Left ventricle myocardium inferior (tissue), 1 donor: ENCODE measurements around the gene EML6. TPM values are rescaled to one million over a fixed set of nuclear protein-coding genes. Genes with fewer than 3 reads are reported as not detected.
"Not testable (repeated sequence)": the region's sequence is repeated elsewhere in the genome, so short reads cannot be mapped to it uniquely, and the experiment has no call there.

Experiments
- DNase-seq: peaks from one replicate; pipeline ENCODE4 v3.0.0-alpha.2; 2020
- H3K27ac ChIP-seq: fragments of 200-600 bp; replicated peaks from 2 replicates; pipeline ENCODE4 v1.8.0; 2021
- H3K27me3 ChIP-seq: fragments of 200-600 bp; 2 replicates; pipeline ENCODE4 v1.8.0; 2021; ENCODE audit warnings: low read depth
- H3K36me3 ChIP-seq: fragments of 200-600 bp; 2 replicates; pipeline ENCODE4 v1.8.0; 2021
- H3K4me1 ChIP-seq: fragments of 200-600 bp; 2 replicates; pipeline ENCODE4 v1.8.0; 2021
- H3K4me3 ChIP-seq: fragments of 200-600 bp; 2 replicates; pipeline ENCODE4 v1.8.0; 2021; ENCODE audit warnings: mild to moderate bottlenecking, moderate library complexity
- H3K9me3 ChIP-seq: fragments of 200-600 bp; replicated peaks from 2 replicates; pipeline ENCODE4 v1.8.0; 2021
- CTCF ChIP-seq: fragments of 200-600 bp; IDR thresholded peaks from 2 replicates; pipeline ENCODE4 v1.8.0; 2021; ENCODE audit warnings: antibody characterized with exemption, mild to moderate bottlenecking, borderline replicate concordance
- intact Hi-C: fragments of 100-400 bp; cut with micrococcal nuclease; formaldehyde crosslinking; loops from one replicate; pipeline ENCODE4 v1.11.0; 2022
- total RNA-seq: library from RNA; stranded (reverse); fragmentation: NEBNext Ultra II Directional; extraction: Animal tissue kit (Norgen Biotek cat#: 25700); gene quantifications from one replicate; pipeline ENCODE4 v1.2.1, GENCODE V29; 2021
- donor health status: DM: no; HTN: yes; CAD: no; lungs with severe emphysema.

The EML6 gene
- total RNA-seq, 1 donor from 2014 or later: 0.77 TPM

GRCh38 chr2:54866868-54867267 is 143.4 kb downstream of the EML6 start:
- Histone ChIP-seq H3K4me1 (no peaks in the 10 kb centered on the region), H3K27ac (no peak overlapping the region), H3K27me3 (no peaks in the 10 kb centered on the region), H3K4me3 (no peak overlapping the region), H3K36me3 (no peaks in the 10 kb centered on the region), H3K9me3 (peaks cover 13% of the 10 kb centered on the region)
- no peak for DNase-seq
- TF ChIP-seq CTCF: no peak
- intact Hi-C loops: no loop called here

GRCh38 chr2:54867457-54867856 is 144.0 kb downstream of the EML6 start:
- H3K4me3 ChIP-seq: no peak overlapping the region
- H3K27ac ChIP-seq: no peak overlapping the region
- TF ChIP-seq CTCF: no peak
- H3K9me3 ChIP-seq: peaks cover 7% of the 10 kb centered on the region
- H3K27me3 ChIP-seq: no peaks in the 10 kb centered on the region
- H3K36me3 ChIP-seq: no peaks in the 10 kb centered on the region
- intact Hi-C loops: no loop called here
- no peaks in the 10 kb centered on the region for H3K4me1 ChIP-seq
- no peak for DNase-seq

GRCh38 chr2:54871457-54872107 is 148.1 kb downstream of the EML6 start:
- H3K27ac ChIP-seq: no peak overlapping the region
- TF ChIP-seq CTCF: no peak
- intact Hi-C loops: no loop called here

GRCh38 chr2:54872780-54873179 is 149.3 kb downstream of the EML6 start:
- DNase-seq: no peak
- H3K27me3 ChIP-seq: peaks cover 1% of the 10 kb centered on the region
- H3K4me3 ChIP-seq: no peak overlapping the region
- intact Hi-C loops: no loop called here
- no peaks in the 10 kb centered on the region for H3K9me3 ChIP-seq
- no peak overlapping the region for H3K27ac ChIP-seq
- no peaks in the 10 kb centered on the region for H3K4me1 ChIP-seq
- TF ChIP-seq CTCF: no peak
- H3K36me3 ChIP-seq: no peaks in the 10 kb centered on the region

More at GRCh38 chr2:54871457-54872107, 148.1 kb downstream of the EML6 start:
- H3K4me1 ChIP-seq: no peaks in the 10 kb centered on the region
- DNase-seq: no peak
- H3K4me3 ChIP-seq: no peak overlapping the region
- H3K36me3 ChIP-seq: no peaks in the 10 kb centered on the region
- no peaks in the 10 kb centered on the region for H3K9me3 ChIP-seq
- no peaks in the 10 kb centered on the region for H3K27me3 ChIP-seq

GRCh38 chr2:54873236-54873635 is 149.8 kb downstream of the EML6 start:
- H3K4me1 ChIP-seq, H3K9me3 ChIP-seq, H3K4me3 ChIP-seq, H3K27me3 ChIP-seq, H3K27ac ChIP-seq, intact Hi-C loops, H3K36me3 ChIP-seq, DNase-seq: not testable (repeated sequence)

GRCh38 chr2:54876764-54877163 is 153.3 kb downstream of the EML6 start:
- intact Hi-C loops: no loop called here

More at GRCh38 chr2:54876764-54877163, 153.3 kb downstream of the EML6 start:
- no peak for DNase-seq
- Histone ChIP-seq H3K4me1 (no peaks in the 10 kb centered on the region), H3K36me3 (no peaks in the 10 kb centered on the region), H3K4me3 (no peak overlapping the region), H3K9me3 (no peaks in the 10 kb centered on the region), H3K27ac (no peak overlapping the region), H3K27me3 (peaks cover 5% of the 10 kb centered on the region)
- TF ChIP-seq CTCF: no peak
